Spleen (tissue), 7 donors: ENCODE data around the gene CD58.
"Not testable (repeated sequence)": the region's sequence is repeated elsewhere in the genome, so short reads cannot be mapped to it uniquely, and the experiment has no call there.

Experiments
- POLR2A ChIP-seq, 3 donors: fragments of 450-650 bp; IDR thresholded peaks; one replicate each; pipeline ENCODE4 v1.5.1; 2017; ENCODE audit warnings: antibody characterized with exemption in 3 of 3, mild to moderate bottlenecking in 1 of 3
- TF ChIP-seq, protein P1 (sequence below), 11 experiments: fragments of 200-600 bp in 7 of 11; fragments of 450-650 bp in 4 of 11; sonication (generic) in 4 of 11; IDR thresholded peaks in 8 of 11; conservative IDR thresholded peaks in 3 of 11; 1 replicate in 7 of 11; 2 replicates in 4 of 11; pipeline versions ENCODE4 v1.4.0 to v1.8.0; 2016 to 2021; ENCODE audit warnings: antibody characterized with exemption in 11 of 11, inconsistent platforms in 4 of 11, mild to moderate bottlenecking in 1 of 11
- donor health status: DM: no; HTN: no; CAD: no; lungs with moderate emphysema.
- donor health status: DM: no; HTN: no; CAD: no.
- donor health status: DM: no; HTN: no; CAD: no.

- TF ChIP-seq, protein P1, sequence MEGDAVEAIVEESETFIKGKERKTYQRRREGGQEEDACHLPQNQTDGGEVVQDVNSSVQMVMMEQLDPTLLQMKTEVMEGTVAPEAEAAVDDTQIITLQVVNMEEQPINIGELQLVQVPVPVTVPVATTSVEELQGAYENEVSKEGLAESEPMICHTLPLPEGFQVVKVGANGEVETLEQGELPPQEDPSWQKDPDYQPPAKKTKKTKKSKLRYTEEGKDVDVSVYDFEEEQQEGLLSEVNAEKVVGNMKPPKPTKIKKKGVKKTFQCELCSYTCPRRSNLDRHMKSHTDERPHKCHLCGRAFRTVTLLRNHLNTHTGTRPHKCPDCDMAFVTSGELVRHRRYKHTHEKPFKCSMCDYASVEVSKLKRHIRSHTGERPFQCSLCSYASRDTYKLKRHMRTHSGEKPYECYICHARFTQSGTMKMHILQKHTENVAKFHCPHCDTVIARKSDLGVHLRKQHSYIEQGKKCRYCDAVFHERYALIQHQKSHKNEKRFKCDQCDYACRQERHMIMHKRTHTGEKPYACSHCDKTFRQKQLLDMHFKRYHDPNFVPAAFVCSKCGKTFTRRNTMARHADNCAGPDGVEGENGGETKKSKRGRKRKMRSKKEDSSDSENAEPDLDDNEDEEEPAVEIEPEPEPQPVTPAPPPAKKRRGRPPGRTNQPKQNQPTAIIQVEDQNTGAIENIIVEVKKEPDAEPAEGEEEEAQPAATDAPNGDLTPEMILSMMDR (IDR thresholded peaks at IDR 0.05 in 8 of 11, conservative IDR thresholded peaks at IDR 0.05 in 3 of 11): not testable (repeated sequence)
- TF ChIP-seq POLR2A (IDR thresholded peaks at IDR 0.05): not testable (repeated sequence)
Measured at GRCh38 chr1:116619106-116619505, 48.3 kb upstream of the CD58 start.
